ENCODE measurements around the gene PIEZO1.
"Not testable (repeated sequence)": the region's sequence is repeated elsewhere in the genome, so short reads cannot be mapped to it uniquely, and the experiment has no call there.

PIEZO1 gene

DNA sequence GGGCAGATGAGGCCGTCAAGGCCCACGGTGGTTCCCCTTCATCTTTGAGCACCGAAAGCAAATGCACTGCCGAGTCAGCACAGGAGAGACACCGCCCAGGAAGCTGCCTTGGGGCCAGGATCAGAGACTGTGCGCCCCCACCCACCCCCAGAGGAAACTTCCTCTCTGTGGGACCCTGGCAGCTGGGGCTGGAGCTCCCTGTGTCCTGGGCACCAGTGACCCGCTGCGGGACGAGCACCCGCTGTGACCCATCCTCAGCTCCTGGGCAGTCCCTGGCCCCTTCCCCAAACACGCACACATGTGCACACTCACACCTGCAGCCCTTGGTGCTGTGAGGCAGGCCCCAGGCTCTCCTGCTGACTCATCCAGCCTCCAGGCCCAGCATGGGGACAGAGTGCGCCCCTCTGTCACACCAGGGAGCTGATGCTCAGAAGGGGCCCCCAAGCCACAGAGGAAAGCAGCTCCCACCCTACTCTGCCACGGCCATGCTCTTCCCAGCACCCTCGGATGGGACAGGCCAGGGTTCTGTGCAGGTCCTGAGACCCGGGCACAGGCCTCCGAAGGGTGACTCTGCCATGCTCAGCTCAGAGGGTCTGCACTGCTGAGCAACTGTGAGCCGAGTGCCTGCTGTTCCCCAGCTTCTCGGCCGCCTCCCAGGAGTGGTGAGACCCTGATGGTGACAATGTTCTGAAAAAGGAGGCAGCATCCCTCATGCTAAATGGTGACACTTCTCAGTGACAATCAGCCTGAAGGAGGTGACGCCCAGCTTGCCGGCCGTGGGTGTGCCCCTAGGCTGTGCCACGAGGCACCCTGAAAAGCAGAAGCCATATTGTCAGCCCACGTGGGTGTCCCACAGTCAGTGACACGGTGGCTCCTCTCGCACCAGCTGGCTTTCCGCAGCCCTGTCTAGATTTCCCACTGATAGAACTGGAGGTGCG, 3.6 kb downstream of the PIEZO1 start:
- DNase-seq: no peak

DNA sequence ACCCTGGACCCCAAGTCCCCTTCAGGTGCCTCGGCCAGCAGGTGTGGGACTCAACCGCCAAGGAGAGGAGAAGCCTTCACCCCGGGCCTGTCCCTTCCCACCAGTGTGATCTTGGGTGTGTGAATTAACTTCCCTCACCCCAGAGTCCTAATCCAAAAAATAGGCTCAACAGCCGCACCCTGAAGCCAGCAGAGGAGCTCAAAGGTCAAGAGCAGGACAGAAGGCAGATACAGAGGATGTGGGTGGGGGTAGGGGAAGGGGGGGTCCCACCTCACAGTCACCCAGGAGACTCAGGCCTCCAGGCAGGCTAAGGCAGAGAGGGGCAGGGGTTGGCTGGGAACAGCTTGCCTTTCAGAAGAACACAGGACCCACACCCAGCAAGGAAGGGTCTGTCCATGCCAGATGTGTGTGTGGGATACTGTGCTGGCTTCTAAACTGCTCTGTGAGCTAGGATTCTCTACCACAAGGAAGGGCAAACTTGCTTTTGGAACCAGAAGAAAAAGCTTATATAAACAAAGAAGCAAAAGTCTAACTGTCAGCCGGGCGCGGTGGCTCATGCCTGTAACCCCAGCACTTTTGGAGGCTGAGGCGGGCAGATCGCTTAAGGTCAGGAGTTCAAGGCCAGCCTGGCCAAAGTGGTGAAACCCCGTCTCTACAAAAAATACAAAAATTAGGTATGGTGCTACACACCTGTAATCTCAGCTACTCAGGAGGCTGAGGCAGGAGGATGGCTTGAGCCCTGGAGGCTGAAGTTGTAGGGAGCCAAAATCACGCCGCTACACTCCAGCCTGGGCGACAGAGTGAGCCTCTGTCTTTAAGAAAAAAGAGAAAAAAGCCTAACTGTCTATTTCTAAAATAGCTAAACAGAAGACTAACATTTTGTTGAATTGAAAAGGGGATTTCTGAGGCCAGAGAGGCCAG, 4.6 kb downstream of the PIEZO1 start:
- no peak for DNase-seq

DNA sequence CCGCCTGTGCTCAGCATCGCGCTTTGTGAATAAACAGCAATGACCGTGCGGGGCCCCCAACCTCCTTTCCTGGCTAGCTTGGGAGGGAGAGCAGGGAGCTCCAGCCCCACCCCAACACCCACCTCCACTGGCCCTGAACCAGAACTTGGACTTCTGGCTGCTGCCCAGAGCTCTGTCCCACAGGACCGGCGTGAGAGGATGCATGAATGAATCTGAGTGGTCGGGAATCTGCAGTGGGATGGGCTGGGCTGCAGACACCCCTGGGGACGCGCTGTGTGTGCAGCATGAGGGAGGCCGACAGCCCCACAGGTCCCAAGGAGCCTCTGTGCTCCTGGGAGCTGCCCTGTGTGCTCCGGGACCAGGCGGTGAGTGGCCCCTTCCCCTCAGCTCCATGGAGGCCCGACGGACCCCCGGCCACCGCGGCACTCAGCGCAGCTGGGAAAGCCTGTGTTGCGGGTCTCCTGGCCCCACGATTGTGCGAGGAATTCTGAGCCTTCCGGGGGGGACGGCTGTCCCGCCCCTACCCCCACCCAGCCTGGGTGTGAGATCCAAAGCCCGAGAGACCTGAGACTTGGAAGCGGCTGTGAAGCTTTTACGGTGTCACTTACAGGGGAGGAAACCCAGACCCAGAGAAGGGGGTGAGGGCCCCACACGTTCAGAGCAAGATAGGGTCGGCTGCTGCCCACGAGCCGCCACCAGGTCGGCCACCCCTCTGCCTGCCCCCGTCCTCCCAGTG, 5.4 kb downstream of the PIEZO1 start:
- no peak for DNase-seq

DNA sequence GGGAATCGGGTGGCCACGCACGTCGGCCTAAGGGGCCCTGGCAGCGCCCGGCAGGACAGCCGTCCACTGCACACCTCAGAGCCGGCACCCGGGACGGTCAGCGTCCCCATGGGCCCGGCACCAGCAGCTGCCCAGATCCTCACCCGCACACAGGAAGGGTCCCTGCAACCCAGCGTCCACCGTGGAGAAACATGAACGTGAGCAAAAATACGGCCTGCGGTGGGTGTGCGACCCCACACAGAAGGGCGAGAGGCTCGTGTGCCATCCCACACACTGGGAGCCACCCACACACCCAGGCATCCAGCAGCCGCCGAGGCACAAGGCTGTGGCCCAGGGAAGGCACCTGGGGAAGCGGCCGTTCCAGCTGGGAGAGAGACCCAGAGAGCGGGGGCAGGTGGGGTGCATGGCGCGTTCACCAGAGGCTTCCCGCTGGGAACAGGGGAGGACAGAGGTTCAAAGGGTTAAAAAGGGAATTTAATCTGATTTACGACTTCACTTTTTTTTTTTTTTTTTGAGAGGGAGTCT, 6.4 kb downstream of the PIEZO1 start:
- no peak for DNase-seq

DNA sequence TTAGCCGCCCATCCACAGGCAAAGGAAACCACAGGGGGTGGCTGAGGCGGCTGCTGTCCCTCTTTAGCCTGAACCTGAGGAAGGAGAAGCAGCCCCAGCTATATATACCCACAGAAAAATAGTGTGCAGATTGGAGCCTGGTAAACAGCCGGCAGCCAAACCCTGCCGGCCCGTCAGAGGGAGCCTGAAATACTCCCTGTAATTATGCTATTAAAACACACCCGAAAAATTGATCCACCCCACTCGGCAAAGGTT, 6.8 kb downstream of the PIEZO1 start:
- no peak for DNase-seq

DNA sequence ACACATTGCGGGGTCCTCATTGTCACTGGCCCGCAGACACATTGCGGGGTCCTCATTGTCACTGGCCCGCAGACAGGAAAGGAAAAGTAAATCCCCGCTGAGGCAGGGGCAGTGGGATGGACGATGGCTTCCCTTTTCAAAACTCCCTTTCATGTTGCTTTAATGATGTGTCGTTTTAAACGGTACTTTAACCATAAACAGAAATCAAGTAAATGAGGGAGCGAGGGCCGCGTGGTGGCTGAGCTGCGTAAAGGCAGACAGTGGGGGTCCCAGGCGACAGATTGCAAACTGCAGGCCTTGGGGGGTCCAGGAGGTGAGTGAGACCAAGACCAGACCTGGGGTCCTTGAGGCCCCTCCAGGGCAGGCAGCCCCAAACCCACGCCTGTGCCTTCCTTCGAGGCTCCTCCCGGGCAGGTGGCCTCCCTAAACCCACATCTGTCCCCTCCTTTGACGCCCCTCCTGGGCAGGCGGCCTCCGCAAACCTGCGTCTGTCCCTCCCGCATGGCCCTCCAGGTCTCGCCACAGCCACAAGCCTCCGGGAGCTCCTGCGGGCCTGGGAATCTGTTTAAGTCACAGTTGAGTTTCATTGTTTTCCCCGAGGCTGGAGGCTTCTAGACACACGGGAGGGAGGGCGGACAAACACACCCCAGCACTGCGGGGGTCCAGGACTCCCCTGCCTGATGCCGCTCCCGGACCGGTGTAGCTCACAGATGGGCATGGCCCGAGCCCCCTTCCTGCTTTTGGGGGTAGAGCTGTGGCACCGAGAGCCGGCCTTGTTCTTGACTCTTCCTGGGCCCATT, 7.3 kb downstream of the PIEZO1 start:
- DNase-seq: no peak

DNA sequence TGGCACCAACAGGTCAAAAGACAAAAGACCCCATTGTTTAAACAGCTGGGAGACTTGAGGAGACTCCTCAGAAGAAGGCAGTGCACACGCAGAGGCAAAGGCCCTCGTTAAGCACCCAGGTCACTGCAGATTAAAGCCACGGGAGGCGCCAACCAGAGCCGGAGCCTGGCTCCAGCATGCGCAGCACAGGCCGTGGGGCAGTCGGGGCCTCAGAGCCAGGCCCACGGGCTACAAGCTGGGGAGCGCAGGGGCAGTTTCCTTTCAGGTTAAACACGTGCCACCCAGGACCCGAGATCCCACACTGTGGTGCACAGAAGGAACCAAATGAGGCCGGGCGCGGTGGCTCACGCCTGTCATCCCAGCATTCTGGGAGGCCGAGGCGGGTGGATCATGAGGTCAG, 9.2 kb downstream of the PIEZO1 start:
- DNase-seq: no peak

DNA sequence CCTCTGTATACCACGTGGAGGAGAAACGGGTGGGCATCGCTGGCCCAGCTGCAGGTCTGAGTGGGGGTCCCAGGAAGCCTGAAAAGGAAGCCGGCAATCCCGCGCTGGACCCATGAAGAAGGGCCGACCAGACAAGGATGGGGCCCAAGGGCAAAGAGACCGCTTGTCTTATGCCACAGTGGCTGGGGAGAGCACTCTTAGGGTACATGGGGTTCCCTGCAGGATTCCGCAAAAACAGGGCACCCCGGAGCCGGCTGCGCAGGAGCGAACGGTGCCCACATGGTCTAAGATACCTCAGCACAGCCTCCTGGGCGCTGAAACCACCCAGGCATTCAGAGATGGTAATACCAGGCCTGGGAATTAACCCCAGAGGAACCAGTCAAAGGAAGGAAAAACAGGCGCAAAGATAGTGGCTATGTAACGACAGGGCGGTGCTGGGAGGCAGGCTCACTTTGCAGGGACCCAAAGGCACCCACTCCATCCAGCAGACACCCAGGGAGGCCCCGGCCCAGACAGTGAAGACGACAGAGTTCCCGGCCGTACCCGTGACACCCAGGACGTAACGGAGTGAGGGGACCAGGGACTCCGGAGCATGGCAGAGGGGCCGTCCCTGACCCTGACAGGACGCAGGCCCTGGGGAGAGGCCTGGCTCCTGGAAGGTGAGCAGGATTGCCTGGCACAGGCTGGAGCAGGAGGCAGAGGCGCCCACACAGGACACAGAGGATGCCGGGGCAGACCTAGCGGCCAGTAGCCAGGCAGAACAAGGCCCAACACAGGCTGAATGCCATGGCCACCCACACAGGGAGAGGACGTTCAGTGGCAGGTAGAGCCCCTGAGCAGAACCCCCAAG, 10.3 kb downstream of the PIEZO1 start:
- DNase-seq: no peak

DNA sequence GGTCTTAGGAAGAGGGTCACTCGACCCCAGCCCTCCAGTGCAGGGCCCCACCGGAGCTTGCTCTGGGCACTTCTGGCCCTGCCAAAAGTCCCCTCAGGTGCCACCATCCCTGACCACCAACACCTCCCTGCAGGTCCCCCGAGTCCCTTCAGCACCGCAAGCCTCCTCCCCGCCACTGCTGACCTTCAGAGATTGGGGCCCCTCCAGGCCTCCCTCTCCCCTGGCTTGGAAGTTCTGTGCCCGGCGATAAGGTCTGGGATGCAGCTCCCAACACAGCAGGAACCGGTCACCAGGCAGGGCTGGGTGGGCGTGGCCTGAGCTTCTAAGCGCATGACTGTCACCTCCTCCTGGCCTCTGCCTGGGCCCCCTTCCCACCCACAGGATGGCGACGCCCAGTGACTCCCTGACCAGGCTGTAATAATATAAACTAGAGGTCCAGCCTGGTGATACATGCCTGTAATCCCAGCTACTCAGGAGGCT, 11.2 kb downstream of the PIEZO1 start:
- no peak for DNase-seq

DNA sequence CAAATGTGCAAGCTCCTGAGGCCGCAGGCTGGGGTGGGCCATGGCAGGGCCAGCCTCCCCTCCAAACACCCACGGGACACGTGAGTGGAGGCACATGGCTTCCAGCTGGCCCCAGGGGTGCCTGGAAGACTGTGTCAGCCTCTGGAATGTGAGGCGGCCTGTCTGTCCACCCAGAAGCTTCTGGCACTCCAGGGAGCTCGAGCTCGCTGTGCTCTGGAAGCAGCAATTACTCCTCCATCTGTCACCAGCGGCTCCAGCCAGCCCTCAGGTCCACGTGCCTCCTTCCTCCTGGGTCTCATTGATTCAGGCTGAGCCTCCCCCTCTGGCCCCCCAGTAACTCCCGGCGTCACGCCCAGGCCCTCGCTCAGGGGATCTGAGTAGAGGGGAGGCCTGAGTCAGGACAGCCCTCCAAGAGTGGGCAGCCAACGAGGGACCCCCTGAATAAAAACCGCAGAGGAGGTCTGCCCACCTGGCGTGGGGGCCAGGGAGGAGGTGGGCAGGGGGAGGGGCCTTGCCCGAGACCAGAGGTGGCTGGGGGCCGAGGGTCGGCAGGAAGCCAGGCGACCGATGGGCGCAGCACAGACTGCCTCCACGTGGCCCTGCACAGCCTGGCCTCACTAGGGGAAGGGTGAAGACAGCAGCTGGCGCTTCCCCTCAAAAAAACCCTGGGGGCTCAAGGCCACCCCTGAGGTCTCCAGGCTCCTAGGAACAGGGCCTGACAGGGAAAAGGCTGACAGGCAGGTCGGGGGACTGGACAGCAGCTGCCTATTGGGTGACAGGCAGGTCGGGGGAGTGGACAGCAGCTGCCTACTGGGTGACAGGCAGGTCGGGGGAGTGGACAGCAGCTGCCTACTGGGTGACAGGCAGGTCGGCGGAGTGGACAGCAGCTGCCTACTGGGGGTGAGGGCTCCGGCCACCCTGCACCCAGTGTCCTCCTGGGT, 11.9 kb downstream of the PIEZO1 start:
- DNase-seq: no peak

DNA sequence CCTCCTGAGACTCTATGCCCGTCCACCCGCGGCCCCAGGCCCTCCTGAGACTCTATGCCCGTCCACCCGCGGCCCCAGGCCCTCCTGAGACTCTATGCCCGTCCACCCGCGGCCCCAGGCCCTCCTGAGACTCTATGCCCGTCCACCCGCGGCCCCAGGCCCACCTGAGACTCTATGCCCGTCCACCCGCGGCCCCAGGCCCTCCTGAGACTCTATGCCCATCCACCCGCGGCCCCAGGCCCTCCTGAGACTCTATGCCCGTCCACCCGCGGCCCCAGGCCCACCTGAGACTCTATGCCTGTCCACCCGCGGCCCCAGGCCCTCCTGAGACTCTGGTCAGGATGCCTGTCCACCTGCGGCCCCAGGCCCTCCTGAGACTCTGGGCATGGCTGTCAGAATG, 13.2 kb downstream of the PIEZO1 start:
- not testable (repeated sequence) for DNase-seq

DNA sequence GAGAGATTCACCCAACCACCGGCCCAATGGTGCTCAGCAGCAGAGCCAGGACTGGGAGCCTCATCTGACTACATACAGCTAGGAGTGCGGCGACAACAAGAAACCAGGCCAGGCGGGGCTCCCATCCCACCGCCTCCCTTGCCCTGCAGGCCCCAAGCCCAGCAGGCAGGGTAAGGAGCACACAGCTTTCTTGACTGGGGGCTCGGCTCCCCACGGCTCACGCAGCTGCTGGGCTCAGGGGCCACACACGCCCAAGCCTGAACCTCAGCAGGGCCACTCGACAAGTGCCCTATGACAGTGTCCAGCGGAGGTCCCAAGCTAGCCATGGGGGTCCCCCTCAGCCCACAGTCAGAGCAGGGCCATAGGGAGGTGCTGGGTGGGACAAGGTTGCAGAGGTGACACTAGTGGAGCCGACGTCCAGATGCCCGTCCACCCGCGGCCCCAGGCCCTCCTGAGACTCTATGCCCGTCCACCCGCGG, 13.7 kb downstream of the PIEZO1 start:
- no peak for DNase-seq

DNA sequence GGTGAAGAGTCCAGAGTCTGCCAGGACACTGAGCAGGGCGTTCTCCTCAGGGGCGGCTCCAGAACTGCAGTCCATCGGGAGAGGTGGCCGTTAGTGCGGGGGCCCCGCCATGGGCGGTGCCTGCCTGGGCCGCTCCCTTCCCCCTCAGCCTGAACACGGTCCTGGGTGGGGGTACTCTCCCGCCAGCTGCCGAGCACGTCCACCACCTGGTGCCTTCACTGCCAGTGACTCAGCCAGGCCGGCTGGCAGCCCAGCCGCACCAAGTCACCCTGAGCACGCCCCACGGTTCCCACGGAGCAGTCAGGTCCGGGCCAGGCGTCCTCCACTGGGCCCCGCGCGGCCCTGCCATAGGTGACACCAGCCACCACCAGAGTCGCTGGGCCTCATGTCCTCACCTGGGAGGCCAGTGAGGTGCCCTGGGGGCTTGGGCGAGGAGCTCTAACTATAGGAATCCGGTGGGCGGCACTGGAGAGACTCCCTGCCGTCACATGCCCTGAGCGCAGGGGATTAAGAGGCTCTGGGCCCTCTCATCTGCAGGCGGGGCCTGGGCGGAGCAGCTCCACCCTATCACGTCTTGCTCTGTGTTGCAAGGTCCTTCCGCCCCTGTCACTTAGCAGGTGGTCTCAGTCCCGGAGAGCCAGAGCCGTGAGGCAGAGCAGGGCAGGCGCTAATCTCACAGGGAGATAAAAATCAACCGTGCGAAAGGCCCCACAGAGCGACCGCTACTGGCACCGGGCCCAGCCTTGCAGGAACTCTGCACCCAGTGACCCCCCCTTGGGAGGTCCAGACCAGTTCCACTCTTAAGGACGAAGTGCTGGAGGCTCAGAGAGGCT, 14.3 kb downstream of the PIEZO1 start:
- DNase-seq: no peak

DNA sequence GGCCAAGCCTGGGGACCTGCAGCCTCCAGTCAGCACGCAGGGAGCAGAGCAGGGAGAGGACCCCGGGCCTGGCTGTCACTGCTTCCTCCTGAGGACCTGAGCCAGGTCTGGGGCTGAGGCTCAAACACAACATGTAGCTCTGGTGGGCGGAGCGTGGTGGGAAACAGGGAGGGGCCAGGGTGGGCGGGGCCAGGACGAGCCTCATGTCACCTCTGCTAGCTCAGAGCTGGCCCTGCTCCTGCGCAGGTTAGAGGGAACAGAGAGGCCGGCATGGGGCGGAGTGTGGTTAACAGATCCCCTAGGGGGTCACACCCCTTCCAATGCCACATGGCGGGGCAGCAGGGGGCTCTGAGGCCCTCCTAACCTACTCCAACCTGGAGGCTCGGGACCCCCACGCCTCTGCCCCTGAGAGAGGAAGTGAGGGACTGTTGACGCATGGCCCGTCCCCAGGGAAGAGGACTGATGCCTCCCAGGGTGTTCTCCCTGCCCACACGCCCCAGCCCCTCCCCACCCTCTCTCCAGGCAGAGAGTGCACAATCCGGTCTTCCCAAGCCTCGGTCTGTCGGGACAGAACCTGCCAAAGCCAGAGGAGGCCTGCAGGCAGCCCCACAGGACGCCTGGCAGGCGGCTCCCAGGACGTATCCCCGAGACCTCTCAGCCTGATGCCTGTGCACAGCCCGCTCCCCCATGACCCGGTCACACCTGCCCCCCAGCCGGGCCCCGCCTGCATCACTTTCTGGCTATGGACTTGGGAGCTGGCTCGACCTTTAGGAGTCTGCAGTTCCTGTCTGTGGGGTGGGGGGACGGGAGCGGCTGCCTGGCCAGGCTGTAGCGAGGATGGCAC, 15.2 kb downstream of the PIEZO1 start:
- no peak for DNase-seq

DNA sequence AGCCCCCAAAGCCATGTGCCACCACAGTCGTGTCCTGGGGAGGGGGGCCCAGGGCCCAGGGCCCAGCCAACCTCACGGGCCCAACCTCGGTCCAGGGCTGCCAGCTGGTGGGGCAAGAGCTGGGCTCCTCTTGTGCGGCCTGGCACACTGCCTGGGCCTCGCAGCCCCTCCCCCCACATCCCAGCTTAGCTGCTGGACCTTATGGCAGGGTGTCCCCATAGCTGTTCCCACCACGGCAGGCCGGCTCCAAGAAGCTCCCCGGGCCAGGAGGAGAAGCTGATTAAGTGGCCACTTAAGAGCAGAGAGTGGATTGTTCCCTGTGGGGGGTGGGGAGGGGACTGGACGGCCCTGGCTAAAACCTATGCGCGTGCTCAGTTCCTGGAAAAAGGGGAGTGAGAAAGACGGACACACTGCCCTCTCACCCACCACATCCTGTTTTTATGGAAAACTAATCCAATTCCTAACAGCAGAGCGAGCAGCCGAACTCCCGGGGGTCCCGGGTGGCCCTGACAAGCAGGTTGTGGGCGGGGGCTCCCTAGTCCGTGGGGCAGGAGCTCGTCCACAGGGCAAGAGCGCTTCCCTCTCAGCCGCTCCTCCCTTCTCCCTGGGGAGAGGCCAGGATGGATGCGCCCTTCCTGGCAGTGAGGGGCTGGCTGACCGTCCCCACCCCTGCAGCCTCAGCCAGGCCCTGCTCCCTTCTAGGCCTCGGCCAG, 16.8 kb downstream of the PIEZO1 start:
- no peak for DNase-seq

DNA sequence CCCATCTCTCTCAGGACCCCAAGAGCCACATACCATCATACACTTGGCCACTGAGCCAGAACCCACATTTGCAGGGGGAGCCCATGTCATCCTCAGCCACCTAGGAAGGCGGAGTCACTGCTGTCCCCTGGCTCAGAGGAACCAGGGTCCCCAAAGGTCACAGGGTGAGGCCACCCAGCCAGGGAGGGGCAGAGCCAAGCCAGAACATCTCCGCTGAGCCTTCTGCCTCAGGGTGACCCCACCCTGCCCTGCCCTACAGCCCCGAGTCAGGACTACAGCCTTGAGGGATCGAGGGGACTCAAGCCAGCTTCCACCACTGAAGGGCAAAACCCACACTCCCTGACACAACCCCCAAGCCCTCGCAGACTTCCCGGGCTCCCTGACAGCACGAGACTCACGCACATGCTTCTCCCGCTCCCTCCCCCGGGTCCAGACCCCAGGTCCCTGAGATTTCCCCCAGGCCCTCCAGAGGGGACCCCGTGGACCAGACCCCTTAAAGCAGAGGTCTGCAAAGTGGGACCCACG, 17.4 kb downstream of the PIEZO1 start:
- no peak for DNase-seq

DNA sequence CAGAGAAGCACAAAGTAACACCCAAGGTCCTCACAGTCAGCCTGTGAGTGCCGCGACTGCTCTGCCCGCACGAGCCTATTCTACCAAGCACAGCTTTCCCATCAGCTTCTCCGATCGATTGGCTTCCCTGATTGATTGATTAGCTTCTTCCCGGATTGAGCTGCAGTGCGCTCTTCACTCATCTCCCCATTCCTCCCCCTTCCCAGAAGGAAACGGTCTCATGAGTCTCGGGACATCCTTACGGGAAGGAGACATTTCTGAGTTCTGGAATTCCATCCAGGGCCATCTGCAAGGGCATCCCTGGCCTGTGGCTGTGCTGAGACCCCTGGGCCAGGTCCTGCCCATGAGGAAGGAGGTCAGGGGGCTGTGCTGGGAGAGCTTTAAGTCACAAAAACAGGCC, 18.0 kb downstream of the PIEZO1 start:
- no peak for DNase-seq
